IMR-90 (cell line): ENCODE results near the gene ZNF766. TPM values are rescaled to one million over a fixed set of nuclear protein-coding genes. Genes with fewer than 3 reads are reported as not detected.

Experiments
- ATAC-seq: fragments of 200-7000 bp; cut with Tn5 transposase; 2 replicates; pipeline ENCODE4 v1.9.1; 2020; ENCODE audit warnings: low read depth, mild to moderate bottlenecking, moderate library complexity
- BruUV-seq: library from RNA; stranded (reverse); fragments of 400-500 nt; replicated peaks from 2 replicates; lab custom pipeline; 2021; lab: Mats Ljungman, UMichigan
- CTCF ChIA-PET: fragments of 300-600 bp; formaldehyde crosslinking; extraction: SDS; loops from one replicate; lab custom pipeline; 2021; ENCODE audit warnings: antibody characterized with exemption; lab: Yijun Ruan, JAX
- POLR2A ChIA-PET: fragments of 300-600 bp; sonication (Branson Sonifier 250); formaldehyde crosslinking; loops from one replicate; lab custom pipeline; 2022; ENCODE audit warnings: antibody characterized with exemption; ENCODE audit not compliant: unreplicated experiment; lab: Charles Lee
- DNase-seq: peaks from one replicate; pipeline ENCODE4 v3.0.0; 2013
- H2AFZ ChIP-seq: replicated peaks from 2 replicates; pipeline ENCODE3; 2013; ENCODE audit warnings: low read length, mild to moderate bottlenecking; ENCODE audit not compliant: poor library complexity
- H2AK5ac ChIP-seq: 2 replicates; pipeline ENCODE4 v1.6.1; 2013; ENCODE audit warnings: low read depth, low read length, inconsistent platforms
- H2AK9ac ChIP-seq: replicated peaks from 2 replicates; pipeline ENCODE3; 2013; ENCODE audit warnings: mild to moderate bottlenecking, low read depth, low read length, moderate library complexity; ENCODE audit not compliant: poor library complexity
- H2BK120ac ChIP-seq: 2 replicates; pipeline ENCODE4 v1.6.1; 2013; ENCODE audit warnings: low read depth, low read length, inconsistent platforms
- H2BK15ac ChIP-seq: 3 replicates; pipeline ENCODE4 v1.6.1; 2013; ENCODE audit warnings: low read depth, low read length, inconsistent platforms
- H2BK20ac ChIP-seq: 2 replicates; pipeline ENCODE4 v1.6.1; 2013; ENCODE audit warnings: low read depth, mild to moderate bottlenecking, inconsistent platforms, low read length, moderate library complexity
- H2BK5ac ChIP-seq: 2 replicates; pipeline ENCODE4 v1.6.1; 2013; ENCODE audit warnings: mild to moderate bottlenecking, low read depth, low read length, inconsistent platforms; ENCODE audit not compliant: poor library complexity, severe bottlenecking
- H3K14ac ChIP-seq: replicated peaks from 2 replicates; pipeline ENCODE4 v1.6.1; 2013; ENCODE audit warnings: low read depth, low read length, inconsistent platforms
- H3K18ac ChIP-seq: 2 replicates; pipeline ENCODE4 v1.6.1; 2013; ENCODE audit warnings: low read depth, low read length, control low read depth
- H3K23ac ChIP-seq: 2 replicates; pipeline ENCODE4 v1.6.1; 2013; ENCODE audit warnings: low read depth, low read length, inconsistent platforms
- H3K27ac ChIP-seq: 2 replicates; pipeline ENCODE4 v1.5.1; 2013; ENCODE audit warnings: mild to moderate bottlenecking, control low read depth, low read length; ENCODE audit not compliant: insufficient read depth
- H3K27me3 ChIP-seq: 2 replicates; pipeline ENCODE4 v1.6.1; 2013; ENCODE audit warnings: low read length; ENCODE audit not compliant: control insufficient read depth, insufficient read depth
- H3K36me3 ChIP-seq: 2 replicates; pipeline ENCODE4 v1.6.1; 2013; ENCODE audit warnings: low read length, mixed read lengths; ENCODE audit not compliant: control insufficient read depth, insufficient read depth
- H3K4ac ChIP-seq: 2 replicates; pipeline ENCODE4 v1.6.1; 2013; ENCODE audit warnings: low read depth, low read length, inconsistent platforms
- H3K4me1 ChIP-seq: 2 replicates; pipeline ENCODE4 v1.6.1; 2013; ENCODE audit warnings: low read length, mixed read lengths; ENCODE audit not compliant: control insufficient read depth, insufficient read depth
- H3K4me2 ChIP-seq: 2 replicates; pipeline ENCODE4 v1.6.1; 2013; ENCODE audit warnings: low read depth, mild to moderate bottlenecking, control low read depth, low read length, moderate library complexity
- H3K4me3 ChIP-seq: 2 replicates; pipeline ENCODE4 v1.5.1; 2013; ENCODE audit warnings: low read depth, mild to moderate bottlenecking, control low read depth, low read length, moderate library complexity; ENCODE audit not compliant: insufficient read depth
- H3K56ac ChIP-seq: 2 replicates; pipeline ENCODE4 v1.6.1; 2013; ENCODE audit warnings: low read length, inconsistent platforms; ENCODE audit not compliant: insufficient read depth; ENCODE audit errors: extremely low read depth
- H3K79me1 ChIP-seq, 2 experiments: 2 replicates each; pipeline ENCODE4 v1.6.1; 2013; ENCODE audit warnings: low read length in 2 of 2, inconsistent platforms in 1 of 2, low read depth in 1 of 2
- H3K9ac ChIP-seq: 2 replicates; pipeline ENCODE4 v1.6.1; 2013; ENCODE audit warnings: low read depth, low read length, control low read depth
- H3K9me1 ChIP-seq: 2 replicates; pipeline ENCODE4 v1.6.1; 2013; ENCODE audit warnings: low read length, inconsistent platforms; ENCODE audit not compliant: insufficient read depth
- H3K9me3 ChIP-seq: 2 replicates; pipeline ENCODE4 v1.6.1; 2013; ENCODE audit warnings: low read length; ENCODE audit not compliant: control insufficient read depth, insufficient read depth
- H4K20me1 ChIP-seq: 2 replicates; pipeline ENCODE4 v1.6.1; 2013; ENCODE audit warnings: low read length, inconsistent platforms; ENCODE audit not compliant: insufficient read depth
- H4K5ac ChIP-seq: 2 replicates; pipeline ENCODE4 v1.6.1; 2013; ENCODE audit warnings: mild to moderate bottlenecking, low read depth, low read length, control low read depth
- H4K8ac ChIP-seq, 2 experiments: 2 replicates each; pipeline ENCODE4 v1.6.1; 2013; ENCODE audit warnings: low read depth in 2 of 2, low read length in 2 of 2, control low read depth in 1 of 2, inconsistent platforms in 1 of 2
- H4K91ac ChIP-seq: 2 replicates; pipeline ENCODE4 v1.6.1; 2013; ENCODE audit warnings: low read depth, low read length, inconsistent platforms; ENCODE audit not compliant: insufficient read depth
- CEBPB ChIP-seq: IDR thresholded peaks from 2 replicates; pipeline ENCODE4 v1.6.1; 2012; ENCODE audit warnings: low read depth, low read length, improper control_type of control experiment
- CHD1 ChIP-seq: IDR thresholded peaks from 2 replicates; pipeline ENCODE4 v1.6.1; 2012; ENCODE audit warnings: low read depth, low read length, improper control_type of control experiment
- FOS ChIP-seq: fragments of 150-350 bp; IDR thresholded peaks from 2 replicates; pipeline ENCODE4 v1.6.1; 2016; ENCODE audit warnings: low read depth, low read length
- MAFK ChIP-seq: IDR thresholded peaks from 2 replicates; pipeline ENCODE4 v1.6.1; 2012; ENCODE audit warnings: low read depth, low read length, improper control_type of control experiment
- MAZ ChIP-seq: IDR thresholded peaks from 2 replicates; pipeline ENCODE4 v1.6.1; 2012; ENCODE audit warnings: low read depth, mild to moderate bottlenecking, low read length, improper control_type of control experiment, moderate library complexity, borderline replicate concordance
- MXI1 ChIP-seq: IDR thresholded peaks from 2 replicates; pipeline ENCODE4 v1.6.1; 2012; ENCODE audit warnings: low read depth, mild to moderate bottlenecking, low read length, moderate library complexity, borderline replicate concordance
- NFE2L2 ChIP-seq: fragments of 150-350 bp; IDR thresholded peaks from 2 replicates; pipeline ENCODE4 v1.6.1; 2016; ENCODE audit warnings: low read depth, mild to moderate bottlenecking, low read length
- POLR2A ChIP-seq: IDR thresholded peaks from 2 replicates; pipeline ENCODE4 v1.6.1; 2012; ENCODE audit warnings: mild to moderate bottlenecking, low read depth, low read length
- RAD21 ChIP-seq: IDR thresholded peaks from 2 replicates; pipeline ENCODE4 v1.6.1; 2012; ENCODE audit warnings: low read length, improper control_type of control experiment
- RCOR1 ChIP-seq: IDR thresholded peaks from 2 replicates; pipeline ENCODE4 v1.6.1; 2012; ENCODE audit warnings: mild to moderate bottlenecking, low read length, improper control_type of control experiment; ENCODE audit not compliant: insufficient replicate concordance
- RFX5 ChIP-seq: IDR thresholded peaks from 2 replicates; pipeline ENCODE4 v1.8.0; 2012; ENCODE audit warnings: low read depth, mild to moderate bottlenecking, low read length, moderate library complexity
- SMC3 ChIP-seq: fragments of 150-350 bp; IDR thresholded peaks from 2 replicates; pipeline ENCODE4 v1.6.1; 2016; ENCODE audit warnings: low read depth, mild to moderate bottlenecking, antibody characterized with exemption, low read length, moderate library complexity
- WGBS, 2 experiments: methylation state at CpG; one replicate each; pipeline versions ENCODE4 v1.1.5 to v1.1.7; 2013; ENCODE audit warnings: missing lambda C conversion rate in 2 of 2; ENCODE audit not compliant: insufficient read length in 1 of 2; ENCODE audit errors: extremely low coverage in 2 of 2; 5-methylcytosine and 5-hydroxymethylcytosine counted together
- dilution Hi-C: fragments of 300-500 bp; cut with HindIII; formaldehyde crosslinking; loops from one replicate; pipeline ENCODE4 v1.14.3; 2018; ENCODE audit warnings: low sequenced_read_pairs; ENCODE audit not compliant: unreplicated experiment
- in situ Hi-C: fragments of 300-500 bp; cut with MboI; formaldehyde crosslinking; loops from 3 replicates; pipeline ENCODE4 v1.14.3; 2019; ENCODE audit warnings: low sequenced_read_pairs, inconsistent platforms, mixed read lengths
- intact Hi-C: fragments of 100-400 bp; cut with micrococcal nuclease; formaldehyde crosslinking; loops from 2 replicates; pipeline ENCODE4 v1.10.0; 2022
- polyA plus RNA-seq, 3 experiments: library from polyadenylated mRNA; depleted of rRNA; stranded (reverse); fragments of >200 nt; gene quantifications; 2 replicates each; pipeline ENCODE4 v1.2.3, GENCODE V29; 2012; ENCODE audit warnings: low replicate concordance in 1 of 3
- total RNA-seq: library from RNA; depleted of rRNA; stranded (reverse); fragments of >200 nt; gene quantifications from 2 replicates; pipeline ENCODE4 v1.2.3, GENCODE V29; 2012
- TF ChIP-seq, protein P1 (sequence below): conservative IDR thresholded peaks from 2 replicates; pipeline ENCODE4 v1.5.1; 2012; ENCODE audit warnings: mild to moderate bottlenecking, low read depth, low read length, improper control_type of control experiment
- TF ChIP-seq, protein P2 (sequence below): fragments of 150-350 bp; IDR thresholded peaks from 2 replicates; pipeline ENCODE4 v1.6.1; 2016; ENCODE audit warnings: low read depth, mild to moderate bottlenecking, low read length, moderate library complexity, borderline replicate concordance
- TF ChIP-seq, protein P3 (sequence below): fragments of 150-350 bp; IDR thresholded peaks from 2 replicates; pipeline ENCODE4 v1.6.1; 2017; ENCODE audit warnings: mild to moderate bottlenecking, antibody characterized with exemption, low read length, low read depth

ZNF766 gene
- total and polyA plus RNA-seq, 2 of the 4 experiments (the other 2 are of a cell fraction): 4.9 to 20.4 TPM

DNA sequence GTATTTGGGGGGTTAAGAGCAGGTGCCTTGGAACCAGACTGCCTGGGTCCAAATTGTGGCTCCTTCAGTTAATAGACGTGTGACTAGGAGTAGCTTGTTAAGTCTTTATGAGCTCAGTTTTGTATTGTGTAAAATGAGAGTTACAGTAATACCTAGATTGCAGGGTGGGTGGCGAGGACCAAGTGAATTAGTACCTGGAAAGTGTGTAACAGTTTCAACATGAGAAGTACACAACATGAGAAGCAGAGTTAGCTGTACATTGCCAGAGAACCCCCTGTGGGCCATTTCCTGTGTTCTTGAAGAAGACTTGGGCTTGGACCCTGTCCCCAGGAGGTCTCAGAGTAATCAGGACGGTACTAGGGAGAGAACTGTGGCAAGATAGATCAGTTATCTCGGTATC lies 42.7 kb upstream of the ZNF766 start:
- no peak overlapping the region for H3K27ac ChIP-seq

More for the DNA sequence above, 42.7 kb upstream of the ZNF766 start:
- no peaks in the 10 kb centered on the region; the same call in 1 of the 2 replicates for H4K20me1 ChIP-seq
- H3K56ac ChIP-seq: no peak overlapping the region
- ATAC-seq: no peak
- intact Hi-C loops: no loop called here
- no peak overlapping the region for H2AFZ ChIP-seq
- no peak overlapping the region for H3K18ac ChIP-seq
- H3K4me1 ChIP-seq: no peaks in the 10 kb centered on the region
- H2AK5ac ChIP-seq: no peak overlapping the region
- H3K9ac ChIP-seq: no peak overlapping the region
- ChIA-PET CTCF (no interaction called here), POLR2A (no interaction called here)
- no peak overlapping the region for H4K8ac ChIP-seq
- H3K23ac ChIP-seq: no peak overlapping the region
- no peak overlapping the region for H4K91ac ChIP-seq
- peaks cover 0 to 5% of the 10 kb centered on the region in 2 experiments; a peak in 3 of 4 replicates for H3K79me1 ChIP-seq
- H3K27me3 ChIP-seq: no peaks in the 10 kb centered on the region
- no peak overlapping the region for H2BK120ac ChIP-seq
- no peak overlapping the region for H2AK9ac ChIP-seq
- no peak for DNase-seq
- H2BK20ac ChIP-seq: no peak overlapping the region
- no CpG with 5 or more reads among the region's 4 CpGs for WGBS, 2 experiments
- H3K4me3 ChIP-seq: no peak overlapping the region
- no peak overlapping the region for H4K5ac ChIP-seq
- no peaks in the 10 kb centered on the region for H3K9me3 ChIP-seq
- H3K14ac ChIP-seq: no peak overlapping the region
- no peaks in the 10 kb centered on the region for H3K9me1 ChIP-seq
- TF ChIP-seq RCOR1: no peak
- no peak for TF ChIP-seq SMC3
- TF ChIP-seq RAD21: no peak
- TF ChIP-seq, protein P1, sequence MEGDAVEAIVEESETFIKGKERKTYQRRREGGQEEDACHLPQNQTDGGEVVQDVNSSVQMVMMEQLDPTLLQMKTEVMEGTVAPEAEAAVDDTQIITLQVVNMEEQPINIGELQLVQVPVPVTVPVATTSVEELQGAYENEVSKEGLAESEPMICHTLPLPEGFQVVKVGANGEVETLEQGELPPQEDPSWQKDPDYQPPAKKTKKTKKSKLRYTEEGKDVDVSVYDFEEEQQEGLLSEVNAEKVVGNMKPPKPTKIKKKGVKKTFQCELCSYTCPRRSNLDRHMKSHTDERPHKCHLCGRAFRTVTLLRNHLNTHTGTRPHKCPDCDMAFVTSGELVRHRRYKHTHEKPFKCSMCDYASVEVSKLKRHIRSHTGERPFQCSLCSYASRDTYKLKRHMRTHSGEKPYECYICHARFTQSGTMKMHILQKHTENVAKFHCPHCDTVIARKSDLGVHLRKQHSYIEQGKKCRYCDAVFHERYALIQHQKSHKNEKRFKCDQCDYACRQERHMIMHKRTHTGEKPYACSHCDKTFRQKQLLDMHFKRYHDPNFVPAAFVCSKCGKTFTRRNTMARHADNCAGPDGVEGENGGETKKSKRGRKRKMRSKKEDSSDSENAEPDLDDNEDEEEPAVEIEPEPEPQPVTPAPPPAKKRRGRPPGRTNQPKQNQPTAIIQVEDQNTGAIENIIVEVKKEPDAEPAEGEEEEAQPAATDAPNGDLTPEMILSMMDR: no peak
- TF ChIP-seq, protein P2, sequence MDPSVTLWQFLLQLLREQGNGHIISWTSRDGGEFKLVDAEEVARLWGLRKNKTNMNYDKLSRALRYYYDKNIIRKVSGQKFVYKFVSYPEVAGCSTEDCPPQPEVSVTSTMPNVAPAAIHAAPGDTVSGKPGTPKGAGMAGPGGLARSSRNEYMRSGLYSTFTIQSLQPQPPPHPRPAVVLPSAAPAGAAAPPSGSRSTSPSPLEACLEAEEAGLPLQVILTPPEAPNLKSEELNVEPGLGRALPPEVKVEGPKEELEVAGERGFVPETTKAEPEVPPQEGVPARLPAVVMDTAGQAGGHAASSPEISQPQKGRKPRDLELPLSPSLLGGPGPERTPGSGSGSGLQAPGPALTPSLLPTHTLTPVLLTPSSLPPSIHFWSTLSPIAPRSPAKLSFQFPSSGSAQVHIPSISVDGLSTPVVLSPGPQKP: no peak
- TF ChIP-seq FOS: no peak
- TF ChIP-seq CHD1: no peak
- TF ChIP-seq RFX5: no peak
- no peak for TF ChIP-seq MAFK
- TF ChIP-seq, protein P3, sequence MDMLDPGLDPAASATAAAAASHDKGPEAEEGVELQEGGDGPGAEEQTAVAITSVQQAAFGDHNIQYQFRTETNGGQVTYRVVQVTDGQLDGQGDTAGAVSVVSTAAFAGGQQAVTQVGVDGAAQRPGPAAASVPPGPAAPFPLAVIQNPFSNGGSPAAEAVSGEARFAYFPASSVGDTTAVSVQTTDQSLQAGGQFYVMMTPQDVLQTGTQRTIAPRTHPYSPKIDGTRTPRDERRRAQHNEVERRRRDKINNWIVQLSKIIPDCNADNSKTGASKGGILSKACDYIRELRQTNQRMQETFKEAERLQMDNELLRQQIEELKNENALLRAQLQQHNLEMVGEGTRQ: no peak
- TF ChIP-seq CEBPB: no peak
- TF ChIP-seq MAZ: no peak
- no peak for TF ChIP-seq POLR2A
- TF ChIP-seq MXI1: no peak
- TF ChIP-seq NFE2L2: no peak
- no peak overlapping the region for H2BK5ac ChIP-seq
- no TSS peak for BruUV-seq
- dilution Hi-C loops: no loop called here
- no peak overlapping the region for H3K4me2 ChIP-seq
- peaks cover 57% of the 10 kb centered on the region for H3K36me3 ChIP-seq
- in situ Hi-C loops: no loop called here
- H3K4ac ChIP-seq: no peak overlapping the region
- no peak overlapping the region for H2BK15ac ChIP-seq
